Lower leg skin (tissue), 3 donors: Measurements from ENCODE around the gene PIP5K1C.

Source experiments
- CTCF ChIP-seq, 3 donors: fragments of 450-650 bp; IDR thresholded peaks; one replicate each; pipeline ENCODE4 v1.5.1; 2016; ENCODE audit warnings: antibody characterized with exemption in 3 of 3, mild to moderate bottlenecking in 3 of 3, moderate library complexity in 2 of 3
- POLR2A ChIP-seq, 2 donors: fragments of 450-650 bp; IDR thresholded peaks; one replicate each; pipeline ENCODE4 v1.6.1; 2016 to 2017; ENCODE audit warnings: antibody characterized with exemption in 2 of 2, mild to moderate bottlenecking in 1 of 2, moderate library complexity in 1 of 2

- TF ChIP-seq POLR2A (IDR thresholded peaks at IDR 0.05) (no peak), CTCF (IDR thresholded peaks at IDR 0.05) (no peak)
These were observed 114.8 kb downstream of the PIP5K1C start, which contains the start of gene GIPC3 for GRCh38 chr19:3585301-3586126.
